H9 (cell line): ENCODE results near the gene KICS2. TPM values are rescaled to one million over a fixed set of nuclear protein-coding genes. Genes with fewer than 3 reads are reported as not detected.

Experiments
- DNase-seq: peaks from one replicate; pipeline ENCODE4 v3.0.0-alpha.2; 2017
- H2AFZ ChIP-seq: one replicate; pipeline ENCODE4 v1.6.1; 2013; ENCODE audit warnings: mild to moderate bottlenecking, low read length, control low read depth, moderate library complexity
- H2AK5ac ChIP-seq: 2 replicates; pipeline ENCODE4 v1.6.1; 2013; ENCODE audit warnings: low read length, control low read depth, mixed read lengths; ENCODE audit not compliant: insufficient read length
- H2BK120ac ChIP-seq: one replicate; pipeline ENCODE4 v1.6.1; 2013; ENCODE audit warnings: low read depth, mild to moderate bottlenecking, low read length, control low read depth, inconsistent platforms; ENCODE audit not compliant: poor library complexity, severe bottlenecking
- H2BK12ac ChIP-seq: 2 replicates; pipeline ENCODE4 v1.6.1; 2013; ENCODE audit warnings: low read length, control low read depth, mixed read lengths, low read depth; ENCODE audit not compliant: insufficient read length
- H2BK15ac ChIP-seq: 2 replicates; pipeline ENCODE4 v1.6.1; 2013; ENCODE audit warnings: low read depth, low read length, control low read depth
- H2BK20ac ChIP-seq: one replicate; pipeline ENCODE4 v1.6.1; 2013; ENCODE audit warnings: low read depth, mild to moderate bottlenecking, low read length, control low read depth, inconsistent platforms; ENCODE audit not compliant: poor library complexity, severe bottlenecking
- H2BK5ac ChIP-seq: 2 replicates; pipeline ENCODE4 v1.6.1; 2013; ENCODE audit warnings: low read length, control low read depth, mixed read lengths; ENCODE audit not compliant: insufficient read length
- H3K14ac ChIP-seq: 2 replicates; pipeline ENCODE4 v1.6.1; 2013; ENCODE audit warnings: low read length, control low read depth; ENCODE audit not compliant: insufficient read depth
- H3K18ac ChIP-seq: 2 replicates; pipeline ENCODE4 v1.6.1; 2013; ENCODE audit warnings: low read depth, mild to moderate bottlenecking, mixed read lengths, low read length, control low read depth; ENCODE audit not compliant: insufficient read length
- H3K23ac ChIP-seq: 2 replicates; pipeline ENCODE4 v1.6.1; 2013; ENCODE audit warnings: low read length, control low read depth, mixed read lengths, low read depth; ENCODE audit not compliant: insufficient read length
- H3K23me2 ChIP-seq: 2 replicates; pipeline ENCODE4 v1.6.1; 2013; ENCODE audit warnings: low read depth, mild to moderate bottlenecking, mixed read lengths, low read length, control low read depth; ENCODE audit not compliant: insufficient read length, poor library complexity, severe bottlenecking
- H3K27ac ChIP-seq: 2 replicates; pipeline ENCODE4 v1.5.1; 2013; ENCODE audit warnings: low read length, control low read depth, mixed read lengths, low read depth; ENCODE audit not compliant: insufficient read length
- H3K27me3 ChIP-seq: 2 replicates; pipeline ENCODE4 v1.6.1; 2013; ENCODE audit warnings: low read length, control low read depth, inconsistent platforms; ENCODE audit not compliant: insufficient read depth
- H3K4ac ChIP-seq: 2 replicates; pipeline ENCODE4 v1.6.1; 2013; ENCODE audit warnings: low read depth, mild to moderate bottlenecking, control low read depth, inconsistent platforms, low read length, moderate library complexity
- H3K4me1 ChIP-seq: 2 replicates; pipeline ENCODE4 v1.6.1; 2013; ENCODE audit warnings: low read length, control low read depth, inconsistent platforms; ENCODE audit not compliant: insufficient read depth
- H3K4me2 ChIP-seq: 2 replicates; pipeline ENCODE4 v1.6.1; 2013; ENCODE audit warnings: low read length, control low read depth, mixed read lengths; ENCODE audit not compliant: insufficient read length, insufficient read depth
- H3K56ac ChIP-seq: 2 replicates; pipeline ENCODE4 v1.6.1; 2013; ENCODE audit warnings: low read depth, mild to moderate bottlenecking, mixed read lengths, low read length, control low read depth; ENCODE audit not compliant: insufficient read length
- H3K79me1 ChIP-seq: 2 replicates; pipeline ENCODE4 v1.6.1; 2013; ENCODE audit warnings: low read depth, mild to moderate bottlenecking, moderate library complexity, low read length, control low read depth, inconsistent platforms; ENCODE audit not compliant: insufficient read depth, poor library complexity, severe bottlenecking
- H3K79me2 ChIP-seq: 2 replicates; pipeline ENCODE4 v1.6.1; 2013; ENCODE audit warnings: low read length, control low read depth, inconsistent platforms; ENCODE audit not compliant: insufficient read depth
- H3K9ac ChIP-seq: 2 replicates; pipeline ENCODE4 v1.6.1; 2013; ENCODE audit warnings: low read length, control low read depth, mixed read lengths; ENCODE audit not compliant: insufficient read length; ENCODE audit errors: extremely low read depth
- H3K9me3 ChIP-seq: one replicate; pipeline ENCODE4 v1.6.1; 2013; ENCODE audit warnings: low read depth, low read length, inconsistent platforms; ENCODE audit not compliant: control insufficient read depth
- H3T11ph ChIP-seq: one replicate; pipeline ENCODE4 v1.6.1; 2013; ENCODE audit warnings: mild to moderate bottlenecking, low read length, control low read depth, inconsistent platforms
- H4K20me1 ChIP-seq: one replicate; pipeline ENCODE4 v1.6.1; 2013; ENCODE audit not compliant: control insufficient read depth, insufficient read length, insufficient read depth
- H4K5ac ChIP-seq: 2 replicates; pipeline ENCODE4 v1.6.1; 2013; ENCODE audit warnings: low read depth, mild to moderate bottlenecking, mixed read lengths, low read length, control low read depth; ENCODE audit not compliant: insufficient read length
- H4K8ac ChIP-seq: replicated peaks from 2 replicates; pipeline ENCODE4 v1.6.1; 2013; ENCODE audit warnings: low read length, control low read depth, mixed read lengths, low read depth; ENCODE audit not compliant: insufficient read length
- H4K91ac ChIP-seq: 2 replicates; pipeline ENCODE4 v1.6.1; 2013; ENCODE audit warnings: low read depth, mild to moderate bottlenecking, moderate library complexity, mixed read lengths, low read length, control low read depth; ENCODE audit not compliant: insufficient read length
- H3K27ac Mint-ChIP-seq, 3 experiments: 2 replicates in 2 of 3; 3 replicates in 1 of 3; pipeline ENCODE4 v1.8.0; 2020 to 2021; ENCODE audit warnings: mixed read lengths in 3 of 3, mild to moderate bottlenecking in 1 of 3, moderate library complexity in 1 of 3
- H3K27me3 Mint-ChIP-seq: 2 replicates; pipeline ENCODE4 v1.8.0; 2021; ENCODE audit warnings: low read depth, mild to moderate bottlenecking, moderate library complexity, mixed read lengths
- H3K36me3 Mint-ChIP-seq, 3 experiments: 2 replicates in 2 of 3; 3 replicates in 1 of 3; pipeline ENCODE4 v1.8.0; 2020 to 2021; ENCODE audit warnings: low read depth in 3 of 3, mixed read lengths in 3 of 3; ENCODE audit not compliant: insufficient read depth in 1 of 3
- H3K4me1 Mint-ChIP-seq, 2 experiments: 2 replicates each; pipeline ENCODE4 v1.8.0; 2020; ENCODE audit warnings: mixed read lengths in 2 of 2
- H3K4me3 Mint-ChIP-seq, 2 experiments: 2 replicates in 1 of 2; 3 replicates in 1 of 2; pipeline ENCODE4 v1.8.0; 2020 to 2021; ENCODE audit warnings: mild to moderate bottlenecking in 2 of 2, mixed read lengths in 2 of 2, moderate library complexity in 1 of 2
- H3K9me3 Mint-ChIP-seq, 2 experiments: 2 replicates in 1 of 2; 3 replicates in 1 of 2; pipeline ENCODE4 v1.8.0; 2020; ENCODE audit warnings: mild to moderate bottlenecking in 2 of 2, mixed read lengths in 2 of 2, moderate library complexity in 1 of 2
- CTCF ChIP-seq: fragments of 200-600 bp; sonication (generic); conservative IDR thresholded peaks from 3 replicates; pipeline ENCODE4 v1.8.0; 2021; ENCODE audit warnings: antibody characterized with exemption, mild to moderate bottlenecking
- WGBS: extraction: QIAGEN DNeasy Blood & Tissue Kit; methylation state at CpG from one replicate; pipeline ENCODE4 v1.1.7; 2013; ENCODE audit warnings: missing lambda C conversion rate, low lambda C conversion rate, mixed read lengths; ENCODE audit not compliant: insufficient read length; ENCODE audit errors: extremely low coverage; 5-methylcytosine and 5-hydroxymethylcytosine counted together
- total RNA-seq: library from RNA; stranded (reverse); gene quantifications from 2 replicates; pipeline ENCODE4 v1.2.1, GENCODE V29; 2021

The KICS2 gene
- total RNA-seq, 1 experiment from 2014 or later, result 7.3 TPM

GRCh38 chr12:64232196-64232595, 10.1 kb upstream of the KICS2 start:
- no peak for TF ChIP-seq CTCF
- Mint-ChIP-seq H3K36me3 (peaks cover 0 to 8% (median 0%) of the 10 kb centered on the region in 3 experiments; a peak in 1 of 7 replicates), H3K27ac (no peak overlapping the region), H3K9me3 (no peaks in the 10 kb centered on the region; a peak in 2 of 5 replicates), H3K27me3 (no peaks in the 10 kb centered on the region), H3K4me1 (peaks cover 3 to 5% of the 10 kb centered on the region in 2 experiments; a peak in 3 of 4 replicates), H3K4me3 (no peak overlapping the region)
- no peak overlapping the region for H4K5ac ChIP-seq
- no peak overlapping the region for H2AFZ ChIP-seq
- H3K9ac ChIP-seq, result no peak overlapping the region
- no peak overlapping the region for H4K91ac ChIP-seq
- no peak overlapping the region for H2BK15ac ChIP-seq
- H3K18ac ChIP-seq, result no peak overlapping the region
- H3K14ac ChIP-seq, result no peak overlapping the region
- no peak overlapping the region for H3K4me2 ChIP-seq
- H3K23me2 ChIP-seq, result no peaks in the 10 kb centered on the region
- H3T11ph ChIP-seq, result no peak overlapping the region
- H4K8ac ChIP-seq, result no peak overlapping the region
- H3K9me3 ChIP-seq, result no peaks in the 10 kb centered on the region
- no peak overlapping the region for H3K23ac ChIP-seq
- H3K27me3 ChIP-seq, result no peaks in the 10 kb centered on the region
- no peak overlapping the region for H3K4ac ChIP-seq
- H2BK120ac ChIP-seq, result no peak overlapping the region
- no CpG with 5 or more reads among the region's 1 CpG for WGBS
- H2AK5ac ChIP-seq, result no peak overlapping the region
- no peaks in the 10 kb centered on the region for H4K20me1 ChIP-seq
- no peaks in the 10 kb centered on the region for H3K79me1 ChIP-seq
- H2BK5ac ChIP-seq, result no peak overlapping the region
- H3K27ac ChIP-seq, result no peak overlapping the region
- DNase-seq, result no peak
- no peak overlapping the region for H3K56ac ChIP-seq
- peaks cover 2% of the 10 kb centered on the region; the same call in 1 of the 2 replicates for H3K4me1 ChIP-seq
- no peaks in the 10 kb centered on the region for H3K79me2 ChIP-seq
- H2BK20ac ChIP-seq, result no peak overlapping the region
- no peak overlapping the region for H2BK12ac ChIP-seq
